Measurements from ENCODE around the gene PLXNA4.

The PLXNA4 gene

GRCh38 chr7:132155715-132156114 is 420.6 kb downstream of the PLXNA4 start:
- no peak for DNase-seq

- DNase-seq: no peak
These were observed 421.4 kb downstream of the PLXNA4 start for GRCh38 chr7:132154695-132155471.

- DNase-seq: no peak
These were observed 422.0 kb downstream of the PLXNA4 start for GRCh38 chr7:132154248-132154647.

GRCh38 chr7:132152131-132152889 is 424.0 kb downstream of the PLXNA4 start:
- DNase-seq: no peak

- DNase-seq: no peak
These were observed 425.6 kb downstream of the PLXNA4 start for GRCh38 chr7:132150711-132151110.

- no peak for DNase-seq
These were observed 426.6 kb downstream of the PLXNA4 start for GRCh38 chr7:132149436-132150304.

GRCh38 chr7:132148876-132149275 is 427.4 kb downstream of the PLXNA4 start:
- no peak for DNase-seq

- DNase-seq: peak; percentile 43
These were observed 430.8 kb downstream of the PLXNA4 start for GRCh38 chr7:132145466-132145865.

- no peak for DNase-seq
These were observed 431.2 kb downstream of the PLXNA4 start for GRCh38 chr7:132145063-132145462.

GRCh38 chr7:132142006-132142405 is 434.3 kb downstream of the PLXNA4 start:
- DNase-seq: no peak

GRCh38 chr7:132141109-132141508 is 435.2 kb downstream of the PLXNA4 start:
- DNase-seq: peak; percentile 55

- DNase-seq: peak; percentile 29
These were observed 435.9 kb downstream of the PLXNA4 start for GRCh38 chr7:132140341-132140740.

GRCh38 chr7:132138817-132139216 is 437.5 kb downstream of the PLXNA4 start:
- no peak for DNase-seq

GRCh38 chr7:132137681-132138080 is 438.6 kb downstream of the PLXNA4 start:
- no peak for DNase-seq

- DNase-seq: no peak
These were observed 440.4 kb downstream of the PLXNA4 start for GRCh38 chr7:132135746-132136385.

GRCh38 chr7:132134814-132135445 is 441.3 kb downstream of the PLXNA4 start:
- no peak for DNase-seq

GRCh38 chr7:132133501-132133900 is 442.8 kb downstream of the PLXNA4 start:
- no peak for DNase-seq

GRCh38 chr7:132131196-132131595 is 445.1 kb downstream of the PLXNA4 start:
- DNase-seq: no peak

GRCh38 chr7:132130497-132130896 is 445.8 kb downstream of the PLXNA4 start:
- DNase-seq: no peak

GRCh38 chr7:132125872-132126595 is 450.2 kb downstream of the PLXNA4 start:
- DNase-seq: no peak

- no peak for DNase-seq
These were observed 451.2 kb downstream of the PLXNA4 start for GRCh38 chr7:132125096-132125495.
